Measurements from ENCODE around the gene EMC6. TPM values are rescaled to one million over a fixed set of nuclear protein-coding genes. Genes with fewer than 3 reads are reported as not detected.

The EMC6 gene
- total RNA-seq, 4 donors from 2014 or later: 3.0 to 24.4 (median 13.2) TPM

DNA sequence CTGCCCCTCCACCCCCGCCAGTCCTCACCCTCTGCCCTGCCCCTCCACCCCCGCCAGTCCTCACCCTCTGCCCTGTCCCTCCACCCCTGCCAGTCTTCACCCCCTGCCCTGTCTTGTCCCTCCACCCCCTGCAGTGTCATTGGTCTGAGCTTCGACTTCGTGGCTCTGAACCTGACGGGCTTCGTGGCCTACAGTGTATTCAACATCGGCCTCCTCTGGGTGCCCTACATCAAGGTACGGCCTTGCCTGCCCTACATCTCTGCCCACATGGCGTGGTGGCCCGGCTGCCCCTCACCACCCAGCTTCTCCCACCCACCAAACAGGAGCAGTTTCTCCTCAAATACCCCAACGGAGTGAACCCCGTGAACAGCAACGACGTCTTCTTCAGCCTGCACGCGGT lies 12.3 kb upstream of the EMC6 start:
- Histone ChIP-seq H3K9me3 (no peaks in the 10 kb centered on the region), H3K36me3 (no peaks in the 10 kb centered on the region), H3K4me3 (no peak overlapping the region), H3K27ac (no peak overlapping the region), H3K4me1 (peaks cover 3 to 22% (median 15%) of the 10 kb centered on the region in 4 donors), H3K27me3 (no peaks in the 10 kb centered on the region)
- no peak for DNase-seq
- TF ChIP-seq, protein P1, sequence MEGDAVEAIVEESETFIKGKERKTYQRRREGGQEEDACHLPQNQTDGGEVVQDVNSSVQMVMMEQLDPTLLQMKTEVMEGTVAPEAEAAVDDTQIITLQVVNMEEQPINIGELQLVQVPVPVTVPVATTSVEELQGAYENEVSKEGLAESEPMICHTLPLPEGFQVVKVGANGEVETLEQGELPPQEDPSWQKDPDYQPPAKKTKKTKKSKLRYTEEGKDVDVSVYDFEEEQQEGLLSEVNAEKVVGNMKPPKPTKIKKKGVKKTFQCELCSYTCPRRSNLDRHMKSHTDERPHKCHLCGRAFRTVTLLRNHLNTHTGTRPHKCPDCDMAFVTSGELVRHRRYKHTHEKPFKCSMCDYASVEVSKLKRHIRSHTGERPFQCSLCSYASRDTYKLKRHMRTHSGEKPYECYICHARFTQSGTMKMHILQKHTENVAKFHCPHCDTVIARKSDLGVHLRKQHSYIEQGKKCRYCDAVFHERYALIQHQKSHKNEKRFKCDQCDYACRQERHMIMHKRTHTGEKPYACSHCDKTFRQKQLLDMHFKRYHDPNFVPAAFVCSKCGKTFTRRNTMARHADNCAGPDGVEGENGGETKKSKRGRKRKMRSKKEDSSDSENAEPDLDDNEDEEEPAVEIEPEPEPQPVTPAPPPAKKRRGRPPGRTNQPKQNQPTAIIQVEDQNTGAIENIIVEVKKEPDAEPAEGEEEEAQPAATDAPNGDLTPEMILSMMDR (IDR thresholded peaks at IDR 0.05): no peak
- TF ChIP-seq POLR2AphosphoS5 (IDR thresholded peaks at IDR 0.05): no peak
- no peak for TF ChIP-seq POLR2A (IDR thresholded peaks at IDR 0.05)
- no peak for TF ChIP-seq EP300 (IDR thresholded peaks at IDR 0.05; ENCODE audit: low read depth)
- 85 to 92% methylated on average over 6 to 14 of the region's 16 CpGs for WGBS, 2 donors (ENCODE audit: low coverage in 1 of 2)
- intact Hi-C loops (cut with DNase I; ENCODE audit: low total_unique reads): no loop called here
- in situ Hi-C loops (cut with MboI; ENCODE audit: low pct_ligation_motif_present in 1 of 4, low pct_unique_long_range_greater_than_20kb in 1 of 4, low sequenced_read_pairs in 3 of 4): no loop called here

DNA sequence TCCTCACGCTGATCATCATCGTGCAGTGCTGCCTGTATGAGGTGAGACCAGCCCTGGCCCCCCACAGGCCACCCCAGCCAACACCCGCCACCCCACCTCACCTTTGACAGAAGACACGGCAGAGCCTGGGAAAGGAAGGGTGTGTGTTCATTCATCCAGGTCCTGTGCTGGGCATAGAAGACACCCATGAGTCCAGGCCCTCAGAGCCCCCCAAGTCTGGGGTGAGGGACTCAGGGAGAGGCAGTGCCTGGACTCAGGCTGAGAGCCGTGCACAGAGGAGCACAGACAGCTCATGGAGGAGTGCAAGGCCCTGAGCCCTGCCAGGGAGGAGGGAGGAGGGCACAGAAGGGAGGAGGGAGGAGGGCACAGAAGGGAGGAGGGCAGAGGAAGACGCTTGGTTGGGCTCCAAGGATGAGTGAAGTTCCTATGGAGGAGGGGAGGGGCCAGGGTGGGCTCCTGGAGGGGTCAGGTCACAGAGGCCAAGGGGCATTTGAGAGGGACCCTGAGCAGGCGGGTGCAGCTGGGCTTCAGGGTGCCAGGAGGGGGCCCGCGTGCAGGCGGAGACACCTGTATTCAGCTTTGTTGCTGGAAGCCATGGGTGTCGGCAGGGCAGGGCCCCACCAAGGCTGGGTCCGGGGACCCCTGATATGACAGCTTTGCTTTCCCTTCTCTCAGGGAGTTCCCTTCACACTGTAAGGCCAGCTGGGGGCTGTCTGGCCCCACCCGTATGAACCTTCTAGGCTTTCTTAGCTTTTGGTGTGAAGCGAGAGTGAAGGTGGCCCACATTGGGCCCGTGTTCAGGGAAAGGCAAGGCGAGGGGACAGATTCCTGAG lies 11.6 kb upstream of the EMC6 start:
- Histone ChIP-seq H3K36me3 (no peaks in the 10 kb centered on the region), H3K4me3 (no peak overlapping the region), H3K9me3 (no peaks in the 10 kb centered on the region), H3K27me3 (no peaks in the 10 kb centered on the region), H3K27ac (no peak overlapping the region), H3K4me1 (peaks cover 3 to 22% (median 15%) of the 10 kb centered on the region in 4 donors)
- in situ Hi-C loops (cut with MboI; ENCODE audit: low pct_ligation_motif_present in 1 of 4, low pct_unique_long_range_greater_than_20kb in 1 of 4, low sequenced_read_pairs in 3 of 4) (no loop called here), intact Hi-C loops (cut with DNase I; ENCODE audit: low total_unique reads) (no loop called here)
- TF ChIP-seq EP300 (IDR thresholded peaks at IDR 0.05; ENCODE audit: low read depth) (no peak), POLR2A (IDR thresholded peaks at IDR 0.05) (no peak), POLR2AphosphoS5 (IDR thresholded peaks at IDR 0.05) (no peak)
- TF ChIP-seq, protein P1 (IDR thresholded peaks at IDR 0.05): no peak
- WGBS, 2 donors (ENCODE audit: low coverage in 1 of 2): 83 to 100% methylated on average over 2 to 16 of the region's 16 CpGs
- no peak for DNase-seq

DNA sequence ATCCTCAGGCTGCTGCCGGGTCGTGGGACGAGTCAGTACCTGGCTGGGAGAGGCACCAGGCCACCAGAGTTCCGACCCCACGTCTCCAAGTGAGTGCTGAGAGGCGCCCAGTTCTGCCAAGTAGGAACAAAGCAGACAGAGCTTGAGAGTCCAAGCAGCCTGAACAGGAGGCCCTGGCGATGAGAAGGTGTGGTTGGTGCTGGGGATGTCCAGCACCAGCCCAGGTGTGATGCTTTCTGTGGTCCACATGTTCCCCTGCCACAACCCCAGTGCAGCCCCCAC lies 11.1 kb upstream of the EMC6 start:
- no peaks in the 10 kb centered on the region for H3K27me3 ChIP-seq
- no peaks in the 10 kb centered on the region for H3K9me3 ChIP-seq
- intact Hi-C loops (cut with DNase I; ENCODE audit: low total_unique reads): no loop called here
- in situ Hi-C loops (cut with MboI; ENCODE audit: low pct_ligation_motif_present in 1 of 4, low pct_unique_long_range_greater_than_20kb in 1 of 4, low sequenced_read_pairs in 3 of 4): no loop called here
- 93 to 94% methylated on average over 3 to 7 of the region's 7 CpGs for WGBS, 2 donors (ENCODE audit: low coverage in 1 of 2)
- no peak for DNase-seq
- TF ChIP-seq POLR2AphosphoS5 (IDR thresholded peaks at IDR 0.05) (no peak), EP300 (IDR thresholded peaks at IDR 0.05; ENCODE audit: low read depth) (no peak), POLR2A (IDR thresholded peaks at IDR 0.05) (no peak)
- TF ChIP-seq, protein P1 (IDR thresholded peaks at IDR 0.05): no peak
- H3K4me1 ChIP-seq: peaks cover 3 to 22% (median 15%) of the 10 kb centered on the region in 4 donors
- H3K4me3 ChIP-seq: no peak overlapping the region
- no peaks in the 10 kb centered on the region for H3K36me3 ChIP-seq
- H3K27ac ChIP-seq: no peak overlapping the region

DNA sequence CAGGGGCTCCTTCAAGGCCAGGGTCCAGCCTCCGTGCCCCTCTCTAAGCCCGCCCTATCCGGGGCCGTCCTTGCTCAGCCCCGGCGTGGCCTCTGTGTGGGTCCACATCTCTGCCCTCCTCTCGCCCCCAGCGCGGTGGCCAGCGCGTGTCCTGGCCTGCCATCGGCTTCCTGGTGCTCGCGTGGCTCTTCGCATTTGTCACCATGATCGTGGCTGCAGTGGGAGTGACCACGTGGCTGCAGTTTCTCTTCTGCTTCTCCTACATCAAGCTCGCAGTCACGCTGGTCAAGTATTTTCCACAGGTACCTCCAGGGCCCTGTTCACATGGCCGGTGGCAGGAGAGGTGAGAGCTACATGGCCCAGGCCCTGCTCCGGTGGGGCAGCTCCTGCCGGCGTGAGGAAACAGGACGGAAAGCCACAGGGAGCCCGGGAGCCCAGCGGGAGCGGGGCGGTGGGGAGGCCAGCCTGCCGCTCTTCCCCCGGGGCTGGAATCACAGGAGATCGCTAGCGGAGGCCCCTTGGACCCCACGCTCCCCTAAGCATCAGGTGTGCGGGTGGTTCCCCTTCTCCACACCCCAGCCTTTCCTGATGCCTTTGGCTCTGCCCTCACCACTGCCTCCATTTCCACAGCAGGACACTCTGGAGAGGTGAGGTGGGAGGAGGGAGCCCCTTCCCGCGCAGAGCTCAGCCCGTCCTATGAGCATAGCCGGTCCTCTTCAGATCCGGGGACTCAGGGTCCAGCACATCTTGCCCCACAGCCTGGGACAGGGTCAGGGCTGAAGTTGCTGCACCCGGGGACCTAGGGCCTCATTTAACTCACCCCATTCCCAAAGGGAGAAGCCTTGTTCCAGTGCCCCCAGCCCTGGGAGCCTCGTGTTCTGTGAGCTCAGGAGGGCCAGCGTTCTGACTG lies 10.5 kb upstream of the EMC6 start:
- in situ Hi-C loops (cut with MboI; ENCODE audit: low pct_ligation_motif_present in 1 of 4, low pct_unique_long_range_greater_than_20kb in 1 of 4, low sequenced_read_pairs in 3 of 4) (no loop called here), intact Hi-C loops (cut with DNase I; ENCODE audit: low total_unique reads) (no loop called here)
- TF ChIP-seq POLR2A (IDR thresholded peaks at IDR 0.05) (peak; percentile 7), EP300 (IDR thresholded peaks at IDR 0.05; ENCODE audit: low read depth) (no peak)
- H3K4me3 ChIP-seq: no peak overlapping the region
- 53 to 91% methylated on average over 3 to 42 of the region's 42 CpGs for WGBS, 2 donors (ENCODE audit: low coverage in 1 of 2)
- DNase-seq: no peak
- peaks cover 3 to 22% (median 15%) of the 10 kb centered on the region in 4 donors for H3K4me1 ChIP-seq
- peak overlapping the region in 3 of 4 donors; percentile 74 to 77 (median 75) for H3K27ac ChIP-seq
- H3K27me3 ChIP-seq: no peaks in the 10 kb centered on the region
- no peaks in the 10 kb centered on the region for H3K9me3 ChIP-seq
- peaks cover 0 to 2% (median 0%) of the 10 kb centered on the region in 4 donors for H3K36me3 ChIP-seq
